IgD-negative memory B cell (primary cell): ENCODE results near the gene OTOG. TPM values are rescaled to one million over a fixed set of nuclear protein-coding genes. Genes with fewer than 3 reads are reported as not detected.

Source experiments
- H3K27ac Mint-ChIP-seq, 3 donors: one replicate each; pipeline ENCODE4 v1.8.0; 2020 to 2022; ENCODE audit warnings: mild to moderate bottlenecking in 3 of 3, mixed read lengths in 3 of 3, moderate library complexity in 1 of 3
- H3K27me3 Mint-ChIP-seq: one replicate; pipeline ENCODE4 v1.8.0; 2021; ENCODE audit warnings: mixed read lengths
- H3K36me3 Mint-ChIP-seq: one replicate; pipeline ENCODE4 v1.8.0; 2020; ENCODE audit warnings: mild to moderate bottlenecking, mixed read lengths
- H3K4me1 Mint-ChIP-seq, 3 donors: one replicate each; pipeline ENCODE4 v1.8.0; 2020 to 2022; ENCODE audit warnings: mixed read lengths in 3 of 3, mild to moderate bottlenecking in 1 of 3
- H3K4me3 Mint-ChIP-seq, 4 donors: one replicate each; pipeline ENCODE4 v1.8.0; 2020 to 2022; ENCODE audit warnings: mild to moderate bottlenecking in 4 of 4, mixed read lengths in 4 of 4, moderate library complexity in 3 of 4
- H3K9me3 Mint-ChIP-seq, 3 donors: one replicate each; pipeline ENCODE4 v1.8.0; 2020 to 2021; ENCODE audit warnings: mixed read lengths in 3 of 3, mild to moderate bottlenecking in 1 of 3
- polyA plus RNA-seq: library from polyadenylated mRNA; unstranded; fragments of 300-500 nt; fragmentation: Illumina TruSeq; gene quantifications from one replicate; pipeline ENCODE4 v1.2.3, GENCODE V29; 2021

Gene OTOG
- polyA plus RNA-seq, 1 donor from 2014 or later, result not detected

DNA sequence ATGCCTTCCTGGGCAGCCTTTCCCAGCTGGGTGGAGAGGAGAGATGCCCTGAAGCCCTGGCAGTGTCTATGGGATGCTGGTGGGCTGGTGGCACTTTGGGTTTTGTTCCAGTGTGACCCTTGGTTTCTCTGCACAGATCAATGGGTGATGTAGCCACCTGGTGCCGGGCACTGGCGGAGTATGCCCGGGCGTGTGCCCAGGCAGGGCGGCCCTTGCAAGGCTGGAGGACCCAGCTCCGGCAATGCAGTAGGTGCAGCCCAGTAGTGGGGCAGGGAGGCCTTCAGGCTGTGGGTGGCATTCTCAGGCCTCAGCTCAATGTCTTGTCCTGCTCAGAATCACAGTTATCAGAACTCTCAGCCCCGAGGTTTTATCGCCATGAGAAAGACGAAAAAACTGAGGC is 11.9 kb downstream of the OTOG start:
- Mint-ChIP-seq H3K4me1 (no peaks in the 10 kb centered on the region), H3K27ac (no peak overlapping the region), H3K27me3 (peaks cover 12% of the 10 kb centered on the region), H3K36me3 (no peaks in the 10 kb centered on the region), H3K4me3 (no peak overlapping the region), H3K9me3 (no peaks in the 10 kb centered on the region)

DNA sequence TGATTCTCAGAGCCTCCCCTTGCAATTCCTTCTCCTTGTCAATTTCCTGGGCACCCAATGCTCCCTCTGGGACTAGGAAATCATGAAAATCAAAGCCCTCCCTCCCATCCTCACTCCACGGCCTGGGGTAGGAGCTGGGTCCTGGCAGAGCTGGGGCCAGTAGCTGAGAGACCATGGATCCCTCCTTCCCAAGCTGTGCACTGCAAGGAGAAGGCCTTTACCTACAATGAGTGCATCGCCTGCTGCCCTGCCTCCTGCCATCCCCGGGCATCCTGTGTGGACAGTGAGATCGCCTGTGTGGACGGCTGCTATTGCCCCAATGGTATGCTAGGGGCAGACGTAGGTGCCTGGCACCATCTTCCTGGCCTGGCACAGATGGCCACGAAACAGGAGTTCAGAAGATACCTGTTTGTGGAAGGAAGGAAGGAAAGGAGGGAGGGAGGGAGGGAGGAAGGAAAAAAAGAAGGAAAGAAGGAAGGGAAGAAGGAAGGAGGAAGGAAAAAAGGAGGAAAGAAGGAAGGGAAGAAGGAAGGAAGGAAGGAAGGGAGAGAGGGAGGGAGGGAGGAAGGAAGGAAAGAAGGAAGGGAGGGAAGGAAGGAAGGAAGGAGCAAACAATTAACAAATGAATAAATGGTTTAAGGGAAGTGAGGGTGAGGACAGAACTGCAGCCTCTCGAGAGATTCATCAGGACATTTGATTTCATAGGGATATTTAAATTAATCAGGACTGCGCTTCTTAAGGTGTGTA is 12.5 kb downstream of the OTOG start:
- no peaks in the 10 kb centered on the region for H3K9me3 Mint-ChIP-seq
- H3K4me3 Mint-ChIP-seq, result no peak overlapping the region
- peaks cover 12% of the 10 kb centered on the region for H3K27me3 Mint-ChIP-seq
- no peak overlapping the region for H3K27ac Mint-ChIP-seq
- no peaks in the 10 kb centered on the region for H3K4me1 Mint-ChIP-seq
- H3K36me3 Mint-ChIP-seq, result no peaks in the 10 kb centered on the region

DNA sequence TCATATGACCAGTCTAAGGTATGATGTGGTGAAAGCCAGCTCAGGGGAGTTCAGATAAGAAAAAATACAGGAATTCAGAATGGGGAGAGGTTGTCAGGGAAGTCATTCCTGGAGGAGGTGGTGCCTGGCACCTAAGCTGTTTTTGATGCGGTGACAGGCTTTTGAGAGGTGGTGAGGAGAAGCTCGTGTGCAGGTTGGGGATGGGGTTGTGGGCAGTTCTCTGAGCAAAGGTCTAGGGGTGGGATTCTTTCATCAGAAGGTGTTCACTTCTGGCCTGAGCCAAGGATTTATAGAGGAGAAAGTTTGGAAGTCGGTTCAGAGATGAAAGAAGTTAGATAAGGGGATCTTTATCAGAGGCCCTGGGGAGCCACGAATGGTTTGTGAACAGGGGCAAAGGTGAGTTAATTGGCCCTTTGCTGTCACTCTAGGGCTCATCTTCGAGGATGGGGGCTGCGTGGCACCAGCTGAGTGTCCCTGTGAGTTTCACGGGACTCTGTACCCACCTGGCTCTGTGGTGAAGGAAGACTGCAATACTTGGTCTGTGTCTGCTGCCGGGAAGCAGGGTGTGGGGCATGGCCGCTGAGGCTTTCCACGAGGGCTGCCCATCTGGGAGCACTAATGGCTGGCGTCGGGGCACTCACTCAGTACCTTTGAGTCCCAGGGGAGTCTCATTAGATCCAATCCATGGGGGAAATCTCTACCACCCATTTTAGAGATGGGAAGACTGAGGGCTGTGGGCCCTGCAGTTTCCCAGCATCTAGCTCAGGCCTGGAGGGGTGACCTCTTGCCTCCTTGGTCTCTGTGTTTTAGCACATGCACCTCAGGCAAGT is 13.4 kb downstream of the OTOG start:
- H3K9me3 Mint-ChIP-seq, result no peaks in the 10 kb centered on the region
- H3K27me3 Mint-ChIP-seq, result peaks cover 12% of the 10 kb centered on the region
- no peak overlapping the region for H3K4me3 Mint-ChIP-seq
- H3K36me3 Mint-ChIP-seq, result no peaks in the 10 kb centered on the region
- H3K27ac Mint-ChIP-seq, result no peak overlapping the region
- no peaks in the 10 kb centered on the region for H3K4me1 Mint-ChIP-seq

DNA sequence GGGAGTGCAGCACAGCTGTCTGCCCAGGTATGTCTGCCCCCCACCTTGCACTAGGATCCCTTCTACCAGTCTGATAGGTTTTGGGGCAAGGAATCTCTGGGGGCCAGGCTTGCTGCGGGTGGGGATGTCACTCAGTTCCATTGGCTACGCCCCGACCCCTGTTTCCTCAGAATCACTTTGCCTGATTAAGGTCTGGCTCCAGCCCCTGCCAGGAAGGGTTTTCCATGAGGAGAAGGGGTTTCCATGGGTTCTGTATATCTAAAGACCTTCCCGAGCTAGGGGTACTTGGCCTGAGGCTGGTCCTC is 14.0 kb downstream of the OTOG start:
- H3K27ac Mint-ChIP-seq, result no peak overlapping the region
- no peaks in the 10 kb centered on the region for H3K4me1 Mint-ChIP-seq
- no peaks in the 10 kb centered on the region for H3K36me3 Mint-ChIP-seq
- H3K4me3 Mint-ChIP-seq, result no peak overlapping the region
- peaks cover 12% of the 10 kb centered on the region for H3K27me3 Mint-ChIP-seq
- no peaks in the 10 kb centered on the region for H3K9me3 Mint-ChIP-seq

DNA sequence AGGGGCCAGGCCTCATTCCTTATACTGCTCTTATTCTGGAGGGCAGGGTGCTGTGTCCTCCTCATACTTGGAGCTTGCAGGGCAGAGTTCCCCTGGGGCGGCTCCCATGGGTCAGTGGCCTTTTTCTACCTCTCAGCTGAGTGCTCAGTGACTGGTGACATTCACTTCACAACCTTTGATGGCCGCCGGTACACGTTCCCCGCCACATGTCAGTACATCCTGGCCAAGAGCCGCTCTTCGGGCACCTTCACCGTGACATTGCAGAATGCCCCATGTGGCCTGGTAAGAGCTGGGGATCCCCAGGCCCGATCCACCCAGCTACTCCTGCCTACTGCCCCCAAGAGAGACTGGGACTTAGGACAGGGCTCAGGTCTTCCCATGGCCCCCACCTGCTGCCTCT is 14.5 kb downstream of the OTOG start:
- Mint-ChIP-seq H3K27me3 (peaks cover 12% of the 10 kb centered on the region), H3K4me1 (no peaks in the 10 kb centered on the region), H3K36me3 (no peaks in the 10 kb centered on the region), H3K9me3 (no peaks in the 10 kb centered on the region), H3K27ac (peak overlapping the region in 1 of 3 donors; percentile 62), H3K4me3 (no peak overlapping the region)

DNA sequence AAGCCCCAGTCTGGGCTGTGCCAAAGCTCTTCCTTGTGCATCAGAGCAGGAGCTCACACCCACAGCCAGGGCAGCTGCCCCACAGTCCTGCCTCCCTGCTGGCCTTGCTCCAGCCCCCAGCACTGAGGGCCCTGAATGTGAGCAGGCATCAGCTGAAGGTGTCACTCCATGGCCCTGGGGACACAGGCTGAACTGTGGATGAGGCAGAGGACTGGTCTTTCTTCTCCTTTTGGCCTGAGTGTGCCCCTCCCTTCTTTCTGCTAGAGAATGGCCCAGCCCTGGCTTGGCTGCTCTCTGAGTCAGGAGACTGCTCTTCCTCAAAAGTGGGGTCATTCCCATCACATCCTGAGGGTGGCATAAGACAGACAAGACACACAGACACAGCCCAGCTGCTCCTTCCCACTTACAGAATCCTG is 16.2 kb downstream of the OTOG start:
- Mint-ChIP-seq H3K4me1 (no peaks in the 10 kb centered on the region), H3K36me3 (no peaks in the 10 kb centered on the region), H3K4me3 (no peak overlapping the region), H3K27me3 (peaks cover 7% of the 10 kb centered on the region), H3K27ac (no peak overlapping the region), H3K9me3 (no peaks in the 10 kb centered on the region)

DNA sequence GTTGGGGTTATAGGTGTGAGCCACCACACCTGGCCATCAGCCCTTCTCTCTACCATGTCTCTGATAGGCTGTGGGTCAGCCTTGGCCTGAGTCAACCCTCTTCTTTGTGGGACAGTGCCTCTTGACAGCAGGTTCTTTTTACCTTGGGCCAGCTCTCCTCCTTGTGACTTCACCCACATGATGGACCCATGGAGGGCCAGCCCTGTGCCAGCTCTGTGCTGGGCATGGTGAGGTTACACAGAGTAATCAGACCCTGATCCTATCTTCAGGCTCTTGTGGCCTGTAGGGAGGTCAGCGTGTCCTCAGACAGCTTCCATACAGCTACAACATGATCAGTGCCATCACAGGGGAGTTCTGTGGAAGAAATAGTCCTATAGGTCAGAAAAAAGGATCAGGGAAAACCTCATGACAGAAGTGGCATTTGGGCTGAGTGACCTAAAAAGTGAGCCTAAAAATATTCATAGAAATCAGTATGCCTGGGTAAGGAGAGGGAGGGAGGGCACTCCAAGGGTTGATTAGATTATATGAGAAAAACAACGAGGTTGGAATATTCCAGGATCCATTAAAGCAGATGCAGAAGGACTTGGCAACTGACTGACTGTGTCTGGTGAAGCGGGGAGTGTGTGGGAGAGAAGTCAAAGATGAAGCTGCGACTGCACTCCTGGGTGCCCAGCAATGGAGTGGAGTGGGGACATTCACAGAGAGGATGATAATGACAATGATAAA is 17.1 kb downstream of the OTOG start:
- H3K9me3 Mint-ChIP-seq, result no peaks in the 10 kb centered on the region
- H3K4me3 Mint-ChIP-seq, result no peak overlapping the region
- peaks cover 4% of the 10 kb centered on the region for H3K27me3 Mint-ChIP-seq
- H3K36me3 Mint-ChIP-seq, result no peaks in the 10 kb centered on the region
- no peaks in the 10 kb centered on the region for H3K4me1 Mint-ChIP-seq
- H3K27ac Mint-ChIP-seq, result no peak overlapping the region

DNA sequence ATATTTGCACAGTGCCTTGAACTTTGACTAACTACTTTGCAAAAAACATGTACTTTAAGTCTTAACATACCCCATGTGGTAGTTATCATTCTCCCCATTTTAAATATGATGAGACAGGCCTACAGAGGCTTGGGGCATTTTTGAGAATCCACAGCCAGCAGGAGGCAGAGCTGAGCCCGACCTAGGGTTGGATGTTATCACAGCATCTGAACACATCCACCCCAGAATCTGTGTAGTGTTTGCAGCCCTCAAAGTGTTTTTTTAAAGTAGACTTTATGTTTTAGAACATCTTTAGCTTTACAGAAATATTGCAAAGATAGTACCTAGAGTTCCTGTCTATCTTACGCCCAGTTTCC is 17.6 kb downstream of the OTOG start:
- Mint-ChIP-seq H3K4me1 (no peaks in the 10 kb centered on the region), H3K9me3 (no peaks in the 10 kb centered on the region), H3K4me3 (no peak overlapping the region), H3K36me3 (no peaks in the 10 kb centered on the region), H3K27ac (no peak overlapping the region), H3K27me3 (peaks cover 4% of the 10 kb centered on the region)

DNA sequence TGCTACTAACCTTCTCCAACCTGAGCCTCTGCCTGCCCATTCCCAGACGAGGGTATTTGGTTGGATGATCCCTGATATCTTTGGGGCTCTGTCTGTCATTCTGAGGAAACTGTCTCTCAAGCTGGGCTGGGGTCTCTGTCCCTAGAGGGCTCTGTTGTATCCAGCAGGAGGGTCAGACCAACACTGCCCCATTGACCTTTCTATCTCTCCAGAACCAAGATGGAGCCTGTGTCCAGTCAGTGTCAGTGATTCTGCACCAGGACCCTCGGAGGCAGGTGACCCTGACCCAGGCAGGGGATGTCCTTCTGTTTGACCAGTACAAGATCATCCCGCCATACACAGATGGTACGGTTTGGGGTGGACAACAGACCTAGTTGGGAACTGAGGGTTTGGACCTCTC is 21.9 kb downstream of the OTOG start:
- H3K27ac Mint-ChIP-seq, result no peak overlapping the region

DNA sequence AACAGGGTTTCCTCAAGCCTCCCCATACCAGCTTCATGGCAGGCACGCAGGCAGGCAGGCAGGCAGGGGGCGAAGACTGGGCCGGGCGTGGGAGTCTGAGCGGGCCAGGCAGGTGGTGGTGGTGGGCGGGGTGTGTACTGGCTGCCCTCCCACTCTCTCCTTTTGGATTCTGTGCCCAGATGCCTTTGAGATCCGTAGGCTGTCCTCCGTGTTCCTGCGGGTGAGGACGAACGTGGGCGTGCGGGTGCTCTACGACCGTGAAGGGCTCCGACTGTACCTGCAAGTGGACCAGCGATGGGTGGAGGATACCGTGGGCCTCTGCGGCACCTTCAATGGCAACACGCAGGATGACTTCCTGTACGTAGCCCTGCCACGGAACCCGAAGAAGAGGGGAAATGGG is 23.0 kb downstream of the OTOG start:
- no peaks in the 10 kb centered on the region for H3K9me3 Mint-ChIP-seq
- no peak overlapping the region for H3K4me3 Mint-ChIP-seq
- no peaks in the 10 kb centered on the region for H3K27me3 Mint-ChIP-seq
- no peak overlapping the region for H3K27ac Mint-ChIP-seq
- H3K36me3 Mint-ChIP-seq, result no peaks in the 10 kb centered on the region
- H3K4me1 Mint-ChIP-seq, result peaks cover 0 to 4% (median 0%) of the 10 kb centered on the region in 3 donors

More for the DNA sequence above, 21.9 kb downstream of the OTOG start:
- no peaks in the 10 kb centered on the region for H3K9me3 Mint-ChIP-seq
- H3K4me3 Mint-ChIP-seq, result no peak overlapping the region
- H3K36me3 Mint-ChIP-seq, result no peaks in the 10 kb centered on the region
- peaks cover 0 to 4% (median 0%) of the 10 kb centered on the region in 3 donors for H3K4me1 Mint-ChIP-seq
- no peaks in the 10 kb centered on the region for H3K27me3 Mint-ChIP-seq

DNA sequence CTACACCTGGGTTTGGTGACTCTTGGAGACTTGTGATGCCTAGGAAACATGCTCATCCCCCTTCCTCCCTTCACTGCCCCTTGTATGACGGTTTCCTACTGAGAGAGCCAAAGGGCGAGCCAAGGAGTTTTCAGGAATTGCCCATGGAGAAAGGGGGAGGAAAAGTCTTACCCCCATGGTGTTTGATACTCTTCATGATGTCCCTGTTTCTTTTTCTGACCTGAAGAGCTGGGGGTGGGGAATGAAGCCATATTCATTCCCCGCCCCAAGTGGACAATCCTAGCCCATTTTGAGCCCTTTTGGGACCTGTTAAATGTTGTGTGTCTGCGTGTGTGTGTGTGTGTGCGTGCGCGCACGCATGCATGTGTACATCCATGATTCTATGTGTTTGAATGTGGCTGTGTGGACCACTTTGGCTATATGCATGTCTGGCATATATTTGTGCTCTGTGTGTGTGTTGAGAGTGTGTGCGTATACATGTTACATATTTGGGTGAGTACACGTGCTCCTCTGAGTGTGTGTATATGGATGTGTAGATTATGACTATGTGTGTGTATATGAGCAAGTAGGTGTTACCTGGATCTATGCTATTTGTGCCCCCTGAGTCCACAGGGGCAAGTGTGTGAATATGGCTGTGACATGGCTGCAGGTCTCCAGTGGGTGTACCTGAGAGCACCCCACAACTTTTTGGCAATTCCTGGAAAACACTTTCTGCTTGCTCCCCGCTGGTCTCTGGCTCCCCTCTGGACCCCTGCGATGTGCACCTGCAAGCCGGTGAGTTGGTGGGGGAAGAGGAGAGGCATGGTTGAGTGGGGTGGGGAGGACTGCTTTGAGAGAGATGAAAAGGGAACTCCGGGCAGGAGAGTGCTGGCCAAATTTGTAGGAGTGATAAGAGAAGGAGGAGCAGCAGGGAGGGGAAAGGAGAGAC is 24.6 kb downstream of the OTOG start:
- no peak overlapping the region for H3K4me3 Mint-ChIP-seq
- no peak overlapping the region for H3K27ac Mint-ChIP-seq
- H3K4me1 Mint-ChIP-seq, result peaks cover 0 to 4% (median 0%) of the 10 kb centered on the region in 3 donors
- H3K36me3 Mint-ChIP-seq, result no peaks in the 10 kb centered on the region
- H3K27me3 Mint-ChIP-seq, result no peaks in the 10 kb centered on the region
- H3K9me3 Mint-ChIP-seq, result no peaks in the 10 kb centered on the region

DNA sequence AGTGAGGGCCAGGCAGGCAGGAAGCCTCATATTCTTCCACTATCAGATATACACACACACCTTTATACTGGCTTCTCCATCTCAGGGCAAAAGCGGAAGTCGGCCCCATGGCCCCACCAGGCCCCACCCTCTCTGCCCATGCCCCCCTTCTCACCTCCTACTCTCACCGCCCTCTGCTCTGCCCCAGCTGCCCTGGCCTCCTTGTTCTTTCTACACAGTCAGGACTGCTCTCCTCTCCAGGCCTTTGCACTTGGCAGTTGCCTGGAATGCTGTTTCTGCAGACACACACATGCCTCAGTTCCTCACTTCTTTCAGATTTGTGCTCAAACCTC is 25.3 kb downstream of the OTOG start:
- H3K9me3 Mint-ChIP-seq, result no peaks in the 10 kb centered on the region
- H3K4me1 Mint-ChIP-seq, result peaks cover 0 to 4% (median 0%) of the 10 kb centered on the region in 3 donors
- no peaks in the 10 kb centered on the region for H3K36me3 Mint-ChIP-seq
- no peak overlapping the region for H3K27ac Mint-ChIP-seq
- no peaks in the 10 kb centered on the region for H3K27me3 Mint-ChIP-seq
- H3K4me3 Mint-ChIP-seq, result peak overlapping the region in 1 of 4 donors; percentile 44

DNA sequence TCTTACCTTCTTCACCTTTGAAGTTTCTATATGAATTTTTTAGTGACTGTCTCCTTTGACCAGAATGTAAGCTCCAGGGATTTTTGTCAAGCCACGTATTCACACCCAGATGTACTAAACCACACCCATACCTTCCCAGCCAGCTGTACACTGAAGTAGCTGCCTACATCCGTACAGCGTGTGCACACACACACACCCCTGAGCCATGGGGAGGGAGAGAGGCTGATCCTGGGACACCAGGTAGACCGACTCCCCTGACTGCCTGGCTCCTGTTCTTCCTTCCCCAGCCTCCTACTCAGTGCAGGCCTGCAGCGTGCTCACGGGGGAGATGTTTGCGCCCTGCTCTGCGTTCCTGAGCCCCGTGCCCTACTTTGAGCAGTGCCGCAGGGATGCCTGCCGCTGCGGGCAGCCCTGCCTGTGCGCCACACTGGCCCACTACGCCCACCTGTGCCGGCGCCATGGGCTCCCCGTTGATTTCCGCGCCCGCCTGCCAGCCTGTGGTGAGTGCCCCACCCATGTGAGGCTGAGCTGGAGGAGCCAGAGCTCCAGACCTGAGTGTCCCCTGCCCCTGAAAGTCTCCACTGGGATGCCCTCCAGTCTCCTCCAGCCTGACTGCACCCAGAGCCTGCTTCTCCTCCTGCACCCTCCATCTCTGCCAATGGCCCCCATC is 25.9 kb downstream of the OTOG start:
- Mint-ChIP-seq H3K27ac (no peak overlapping the region), H3K4me3 (no peak overlapping the region), H3K27me3 (peaks cover 2% of the 10 kb centered on the region), H3K36me3 (no peaks in the 10 kb centered on the region), H3K9me3 (no peaks in the 10 kb centered on the region), H3K4me1 (peaks cover 0 to 4% (median 0%) of the 10 kb centered on the region in 3 donors)

DNA sequence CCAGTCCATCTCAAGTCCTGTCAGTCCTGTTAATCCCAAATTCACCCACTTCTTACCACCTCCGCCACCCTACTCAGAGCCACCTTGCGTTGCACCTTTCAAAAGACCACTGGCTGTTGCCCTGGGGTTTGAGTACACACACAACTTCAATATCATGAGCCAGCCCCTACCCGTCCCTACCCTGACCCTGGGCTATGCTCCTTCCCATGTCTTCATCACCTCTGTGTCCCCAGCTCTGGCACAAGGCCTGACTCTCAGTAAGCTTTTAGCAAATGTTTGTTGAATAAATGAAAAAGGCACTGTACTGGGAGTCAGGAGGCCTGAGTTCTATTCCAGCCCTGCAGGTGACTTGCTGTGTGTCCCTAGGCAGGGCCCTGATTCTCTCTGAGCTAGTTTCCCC is 26.5 kb downstream of the OTOG start:
- no peak overlapping the region for H3K4me3 Mint-ChIP-seq
- H3K9me3 Mint-ChIP-seq, result no peaks in the 10 kb centered on the region
- peaks cover 5% of the 10 kb centered on the region for H3K27me3 Mint-ChIP-seq
- H3K4me1 Mint-ChIP-seq, result peaks cover 0 to 4% (median 0%) of the 10 kb centered on the region in 3 donors
- H3K36me3 Mint-ChIP-seq, result no peaks in the 10 kb centered on the region
- no peak overlapping the region for H3K27ac Mint-ChIP-seq
